Stimulated activated naive B cell treated with anti-CD40 and anti-IgM and Interleukin-4, amounts not matched to agents 10 μg/mL and 1 μg/mL and 100 μg/mL, for 72 hours (primary cell): Measurements from ENCODE around the gene DNAJC15.

Experiments
- ATAC-seq, 2 donors: fragments of 150-1000 bp; cut with Tn5 transposase; replicated peaks; 2 replicates each; pipeline ENCODE4 v1.10.0; 2021; ENCODE audit warnings: moderate library complexity in 1 of 2
- DNase-seq: peaks from one replicate; pipeline ENCODE4 v3.0.0; 2021
- H3K27ac Mint-ChIP-seq: one replicate; pipeline ENCODE4 v1.8.0; 2022; ENCODE audit warnings: mild to moderate bottlenecking, mixed read lengths
- H3K27me3 Mint-ChIP-seq, 2 donors: one replicate each; pipeline ENCODE4 v1.8.0; 2022; ENCODE audit warnings: mixed read lengths in 2 of 2
- H3K36me3 Mint-ChIP-seq, 2 donors: one replicate each; pipeline ENCODE4 v1.8.0; 2022; ENCODE audit warnings: mixed read lengths in 2 of 2, mild to moderate bottlenecking in 1 of 2
- H3K4me1 Mint-ChIP-seq, 2 donors: one replicate each; pipeline ENCODE4 v1.8.0; 2022; ENCODE audit warnings: mixed read lengths in 2 of 2, mild to moderate bottlenecking in 1 of 2
- H3K4me3 Mint-ChIP-seq, 2 donors: one replicate each; pipeline ENCODE4 v1.8.0; 2022; ENCODE audit warnings: mild to moderate bottlenecking in 2 of 2, mixed read lengths in 2 of 2, moderate library complexity in 1 of 2
- H3K9me3 Mint-ChIP-seq, 2 donors: one replicate each; pipeline ENCODE4 v1.8.0; 2022; ENCODE audit warnings: mixed read lengths in 2 of 2, mild to moderate bottlenecking in 1 of 2

The DNAJC15 gene

GRCh38 chr13:43139921-43140320 is 116.5 kb downstream of the DNAJC15 start:
- Mint-ChIP-seq H3K4me3 (no peak overlapping the region), H3K36me3 (no peaks in the 10 kb centered on the region), H3K4me1 (no peaks in the 10 kb centered on the region), H3K27ac (no peak overlapping the region), H3K9me3 (no peaks in the 10 kb centered on the region), H3K27me3 (peaks cover 12 to 16% of the 10 kb centered on the region in 2 donors)
- ATAC-seq (no peak), DNase-seq (no peak)

- Mint-ChIP-seq H3K27me3 (peaks cover 9 to 14% of the 10 kb centered on the region in 2 donors), H3K27ac (no peak overlapping the region), H3K4me1 (no peaks in the 10 kb centered on the region), H3K4me3 (no peak overlapping the region), H3K9me3 (no peaks in the 10 kb centered on the region), H3K36me3 (no peaks in the 10 kb centered on the region)
- ATAC-seq = no peak
- DNase-seq = no peak
Measured at GRCh38 chr13:43140985-43141384, 117.6 kb downstream of the DNAJC15 start.

- Mint-ChIP-seq H3K4me3 (no peak overlapping the region), H3K27me3 (peaks cover 16 to 17% of the 10 kb centered on the region in 2 donors), H3K36me3 (no peaks in the 10 kb centered on the region), H3K27ac (no peak overlapping the region), H3K4me1 (no peaks in the 10 kb centered on the region), H3K9me3 (no peaks in the 10 kb centered on the region)
- DNase-seq (no peak), ATAC-seq (no peak)
Measured at GRCh38 chr13:43141685-43142084, 118.3 kb downstream of the DNAJC15 start.

DNA sequence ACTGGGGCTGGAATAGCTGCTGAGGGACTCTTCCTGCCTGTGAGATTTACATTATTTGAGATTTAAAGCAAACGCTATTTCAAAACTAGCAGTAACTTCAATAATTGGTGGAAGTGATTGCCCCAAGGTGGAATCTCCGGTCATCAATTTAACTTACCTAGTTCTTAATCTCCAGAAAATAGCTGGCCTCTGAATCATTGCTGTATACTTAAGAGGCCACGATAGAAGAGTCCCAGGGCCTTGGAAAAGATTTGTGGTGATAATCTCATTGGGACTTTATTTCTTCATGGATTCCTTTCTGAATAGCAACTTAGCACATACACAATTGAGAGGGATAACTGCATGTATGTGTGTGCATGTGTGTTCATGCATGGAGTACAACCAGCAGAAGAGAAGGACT is 120.2 kb downstream of the DNAJC15 start:
- no peak for ATAC-seq
- Mint-ChIP-seq H3K27me3 (peaks cover 10 to 11% of the 10 kb centered on the region in 2 donors), H3K27ac (no peak overlapping the region), H3K9me3 (no peaks in the 10 kb centered on the region), H3K4me3 (no peak overlapping the region), H3K4me1 (no peaks in the 10 kb centered on the region), H3K36me3 (no peaks in the 10 kb centered on the region)
- DNase-seq = no peak

DNA sequence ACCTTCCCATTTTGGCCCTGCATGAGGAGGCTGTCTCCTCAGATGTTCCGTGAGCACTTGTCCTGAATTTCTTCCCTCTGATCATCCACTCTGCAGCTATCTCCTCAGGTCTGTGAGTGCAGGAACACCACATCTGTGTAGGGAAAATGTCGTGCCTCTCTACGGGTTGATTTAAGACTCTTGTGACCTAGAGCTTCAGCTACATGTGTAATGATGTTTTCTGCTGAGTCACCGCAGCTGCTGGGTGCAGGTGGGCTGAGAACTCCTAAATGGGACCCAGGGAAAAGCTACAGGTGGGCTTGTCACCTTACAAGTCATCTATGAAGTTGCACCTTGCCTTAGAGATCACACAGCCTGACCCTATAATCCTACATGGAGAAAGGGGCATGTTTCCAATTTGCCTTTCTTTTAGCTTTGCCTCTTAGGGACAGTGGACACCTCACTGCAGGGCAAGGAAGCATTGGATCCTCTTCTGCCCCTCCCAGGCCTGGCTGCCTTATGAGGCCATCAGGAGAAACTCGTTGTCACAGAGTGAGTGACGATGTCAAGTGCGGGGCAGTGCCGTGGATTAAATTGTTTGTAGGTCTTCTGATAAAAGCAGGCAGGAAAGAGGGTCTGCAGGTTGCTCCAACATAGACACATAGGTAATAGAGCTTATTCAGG is 122.3 kb downstream of the DNAJC15 start:
- no peak overlapping the region for H3K4me3 Mint-ChIP-seq
- DNase-seq (no peak), ATAC-seq (no peak)
- H3K9me3 Mint-ChIP-seq = no peaks in the 10 kb centered on the region
- H3K27ac Mint-ChIP-seq = no peak overlapping the region
- peaks cover 10 to 11% of the 10 kb centered on the region in 2 donors for H3K27me3 Mint-ChIP-seq
- no peaks in the 10 kb centered on the region for H3K36me3 Mint-ChIP-seq
- no peaks in the 10 kb centered on the region for H3K4me1 Mint-ChIP-seq

DNA sequence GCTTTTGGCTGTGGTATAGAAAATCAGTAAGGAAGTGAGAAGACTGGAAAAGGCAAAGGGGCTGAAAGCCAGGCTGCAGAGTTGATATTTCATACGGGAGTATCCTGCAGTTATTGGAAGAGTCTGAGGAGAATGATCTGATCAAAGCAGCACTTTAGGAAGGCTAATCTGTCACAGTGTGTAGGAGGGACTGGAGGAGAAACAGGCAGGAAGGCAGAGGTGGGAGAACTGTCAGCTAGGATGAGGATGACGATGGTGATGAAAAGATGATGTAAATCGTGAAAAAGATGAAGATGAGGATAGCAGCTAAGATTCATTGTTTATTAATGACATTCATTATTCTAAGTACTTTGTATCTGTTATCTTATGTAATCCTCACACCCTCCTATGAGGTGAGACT is 123.0 kb downstream of the DNAJC15 start:
- ATAC-seq (no peak), DNase-seq (no peak)
- Mint-ChIP-seq H3K4me1 (no peaks in the 10 kb centered on the region), H3K9me3 (no peaks in the 10 kb centered on the region), H3K36me3 (no peaks in the 10 kb centered on the region), H3K27ac (no peak overlapping the region), H3K27me3 (peaks cover 11 to 12% of the 10 kb centered on the region in 2 donors), H3K4me3 (no peak overlapping the region)

GRCh38 chr13:43150369-43151207 is 127.2 kb downstream of the DNAJC15 start:
- Mint-ChIP-seq H3K27ac (no peak overlapping the region), H3K27me3 (peaks cover 15 to 22% of the 10 kb centered on the region in 2 donors), H3K4me3 (no peak overlapping the region), H3K36me3 (no peaks in the 10 kb centered on the region), H3K9me3 (no peaks in the 10 kb centered on the region), H3K4me1 (no peaks in the 10 kb centered on the region)
- no peak for DNase-seq
- ATAC-seq = no peak

- ATAC-seq = no peak
- Mint-ChIP-seq H3K4me1 (no peaks in the 10 kb centered on the region), H3K27ac (no peak overlapping the region), H3K9me3 (no peaks in the 10 kb centered on the region), H3K36me3 (no peaks in the 10 kb centered on the region), H3K4me3 (no peak overlapping the region), H3K27me3 (peaks cover 4 to 15% of the 10 kb centered on the region in 2 donors)
- DNase-seq = no peak
Measured at GRCh38 chr13:43153436-43154090, 130.2 kb downstream of the DNAJC15 start.

GRCh38 chr13:43154156-43154651 is 130.8 kb downstream of the DNAJC15 start:
- Mint-ChIP-seq H3K4me1 (no peaks in the 10 kb centered on the region), H3K4me3 (no peak overlapping the region), H3K27me3 (peaks cover 4 to 15% of the 10 kb centered on the region in 2 donors), H3K36me3 (no peaks in the 10 kb centered on the region), H3K27ac (no peak overlapping the region), H3K9me3 (no peaks in the 10 kb centered on the region)
- no peak for DNase-seq
- ATAC-seq = no peak

DNA sequence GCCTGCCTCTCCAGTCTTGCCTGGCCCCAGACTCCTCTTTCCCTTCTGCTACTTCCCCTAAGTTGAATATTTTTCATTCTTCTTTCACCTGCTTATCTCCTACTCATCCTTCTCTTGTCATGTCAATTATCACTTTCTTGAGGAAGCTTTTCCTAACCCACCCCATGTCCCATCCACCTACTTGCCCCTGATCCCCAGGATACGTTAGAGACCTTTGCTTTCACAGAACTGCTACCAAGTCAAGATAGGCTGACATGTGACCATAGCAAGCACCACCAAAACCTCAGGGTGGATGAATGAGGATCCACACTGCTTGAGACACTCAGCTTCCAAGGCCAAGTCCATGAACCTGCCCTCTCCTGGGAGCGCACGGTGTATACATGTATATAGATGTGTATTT is 131.5 kb downstream of the DNAJC15 start:
- Mint-ChIP-seq H3K27ac (no peak overlapping the region), H3K36me3 (no peaks in the 10 kb centered on the region), H3K4me3 (no peak overlapping the region), H3K4me1 (no peaks in the 10 kb centered on the region), H3K27me3 (peaks cover 4 to 15% of the 10 kb centered on the region in 2 donors), H3K9me3 (no peaks in the 10 kb centered on the region)
- no peak for DNase-seq
- ATAC-seq = no peak

- H3K27me3 Mint-ChIP-seq = peaks cover 4 to 9% of the 10 kb centered on the region in 2 donors
- ATAC-seq (no peak), DNase-seq (no peak)
- no peaks in the 10 kb centered on the region for H3K4me1 Mint-ChIP-seq
- no peak overlapping the region for H3K27ac Mint-ChIP-seq
- H3K36me3 Mint-ChIP-seq = no peaks in the 10 kb centered on the region
- H3K9me3 Mint-ChIP-seq = no peaks in the 10 kb centered on the region
- H3K4me3 Mint-ChIP-seq = no peak overlapping the region
Measured at GRCh38 chr13:43156916-43157315, 133.5 kb downstream of the DNAJC15 start.

DNA sequence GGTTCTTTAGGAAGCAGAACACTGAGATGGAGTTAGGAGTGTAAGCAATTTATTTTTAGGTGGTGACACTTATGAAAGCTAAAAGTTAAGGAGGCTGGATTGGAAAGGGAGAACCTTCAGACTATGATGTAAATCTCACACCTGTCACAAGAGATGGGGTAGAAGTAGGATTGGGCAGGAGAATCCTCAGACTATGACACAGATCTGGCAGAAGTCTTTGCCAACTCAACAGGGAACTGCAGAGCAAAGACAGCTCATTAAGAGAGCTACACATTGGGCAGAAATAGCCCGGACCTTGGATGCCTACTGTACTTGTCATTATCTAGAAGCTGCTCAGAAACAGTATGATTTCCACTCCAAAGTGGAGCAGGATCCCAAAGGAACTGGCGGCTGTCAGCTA is 134.4 kb downstream of the DNAJC15 start:
- no peak for DNase-seq
- Mint-ChIP-seq H3K36me3 (no peaks in the 10 kb centered on the region), H3K4me1 (no peaks in the 10 kb centered on the region), H3K9me3 (no peaks in the 10 kb centered on the region), H3K27me3 (peaks cover 0 to 9% of the 10 kb centered on the region in 2 donors), H3K4me3 (no peak overlapping the region), H3K27ac (no peak overlapping the region)
- ATAC-seq = no peak

DNA sequence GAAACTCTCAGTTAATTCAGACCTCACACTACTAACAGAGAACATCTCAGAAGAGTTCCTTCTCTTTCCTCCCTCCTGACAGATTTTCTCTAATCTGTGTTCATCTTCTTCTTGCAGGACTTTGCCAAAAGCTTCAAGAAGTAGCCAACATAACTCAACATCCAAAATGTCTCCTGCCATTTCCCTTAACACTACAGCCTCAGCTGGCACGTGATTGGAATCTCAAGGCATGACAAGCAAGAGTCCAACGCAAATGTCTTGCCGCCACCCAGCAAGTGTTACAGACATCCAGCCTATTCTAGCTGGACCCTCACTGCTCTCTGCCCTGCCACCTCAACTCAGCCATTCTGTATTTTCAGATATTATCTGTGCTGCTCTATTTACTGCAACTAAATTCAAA is 135.1 kb downstream of the DNAJC15 start:
- Mint-ChIP-seq H3K4me3 (no peak overlapping the region), H3K27me3 (peaks cover 0 to 3% of the 10 kb centered on the region in 2 donors), H3K36me3 (no peaks in the 10 kb centered on the region), H3K9me3 (no peaks in the 10 kb centered on the region), H3K27ac (no peak overlapping the region), H3K4me1 (no peaks in the 10 kb centered on the region)
- ATAC-seq = no peak
- DNase-seq = no peak

GRCh38 chr13:43159026-43159461 is 135.7 kb downstream of the DNAJC15 start:
- no peaks in the 10 kb centered on the region for H3K36me3 Mint-ChIP-seq
- H3K27ac Mint-ChIP-seq = no peak overlapping the region
- H3K4me1 Mint-ChIP-seq = no peaks in the 10 kb centered on the region
- H3K9me3 Mint-ChIP-seq = no peaks in the 10 kb centered on the region
- ATAC-seq = no peak
- no peaks in the 10 kb centered on the region for H3K27me3 Mint-ChIP-seq
- no peak overlapping the region for H3K4me3 Mint-ChIP-seq
- DNase-seq = no peak
